Brain microvascular endothelial cell (primary cell): Measurements from ENCODE around the gene TRAPPC2.

Experiments used
- DNase-seq: peaks from one replicate; pipeline ENCODE4 v3.0.0-alpha.2; 2020
- H3K27ac ChIP-seq: fragments of 250-450 bp; sonication (Bioruptor Pico); 2 replicates; pipeline ENCODE4 v1.5.1; 2020; ENCODE audit warnings: mild to moderate bottlenecking, moderate library complexity
- H3K27me3 ChIP-seq: fragments of 250-450 bp; sonication (Bioruptor Pico); replicated peaks from 2 replicates; pipeline ENCODE4 v1.5.1; 2020; ENCODE audit warnings: mild to moderate bottlenecking
- H3K36me3 ChIP-seq: fragments of 250-450 bp; sonication (Bioruptor Pico); replicated peaks from 2 replicates; pipeline ENCODE4 v1.5.1; 2020; ENCODE audit warnings: mild to moderate bottlenecking
- H3K4me3 ChIP-seq: 2 replicates; pipeline ENCODE4 v1.5.1; 2011; ENCODE audit warnings: low read depth, mild to moderate bottlenecking, control low read depth, low read length, moderate library complexity
- in situ Hi-C: cut with HindIII; loops from 2 replicates; pipeline ENCODE4 v1.10.0; 2017; ENCODE audit warnings: low sequenced_read_pairs, low pct_ligation_motif_present
- TF ChIP-seq, protein P1 (sequence below): IDR thresholded peaks from 2 replicates; pipeline ENCODE4 v1.5.1; 2011; ENCODE audit warnings: low read depth, mild to moderate bottlenecking, moderate library complexity, low read length, control low read depth, inconsistent platforms; ENCODE audit errors: missing control alignments

Gene TRAPPC2

DNA sequence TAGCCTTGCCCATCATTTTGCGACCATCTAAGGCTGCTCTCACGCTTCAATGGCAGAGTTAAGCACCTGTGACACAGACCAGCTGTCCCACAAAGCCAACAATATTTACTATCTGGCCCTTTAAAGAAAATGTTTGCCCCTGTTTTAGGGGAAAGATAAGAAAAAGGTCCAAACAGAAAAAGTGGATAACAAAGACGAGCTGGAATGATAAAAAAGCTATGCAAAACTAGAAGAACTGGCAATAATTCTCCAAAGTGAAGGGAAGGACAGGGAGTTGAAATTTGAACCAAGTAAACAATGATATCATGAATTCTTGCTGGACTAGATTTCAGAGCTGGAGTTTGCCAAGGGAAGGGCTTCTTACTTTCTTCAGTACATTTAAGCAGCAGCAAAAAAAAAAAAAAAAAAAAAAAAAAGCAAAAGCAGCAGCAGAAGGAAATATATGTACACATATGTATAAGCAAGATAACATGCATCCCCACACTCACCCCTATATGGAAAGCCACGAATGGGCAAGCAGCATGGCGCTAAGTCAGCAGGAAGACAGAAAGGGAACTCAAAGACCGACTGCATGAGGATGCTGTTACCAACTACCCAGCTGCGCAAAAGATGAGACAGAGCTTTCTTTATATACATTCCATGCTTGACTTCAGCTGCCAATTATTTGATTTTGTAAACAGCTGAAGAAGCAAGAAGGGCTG lies 12.5 kb downstream of the TRAPPC2 start:
- H3K36me3 ChIP-seq, result peaks cover 8% of the 10 kb centered on the region
- TF ChIP-seq, protein P1, sequence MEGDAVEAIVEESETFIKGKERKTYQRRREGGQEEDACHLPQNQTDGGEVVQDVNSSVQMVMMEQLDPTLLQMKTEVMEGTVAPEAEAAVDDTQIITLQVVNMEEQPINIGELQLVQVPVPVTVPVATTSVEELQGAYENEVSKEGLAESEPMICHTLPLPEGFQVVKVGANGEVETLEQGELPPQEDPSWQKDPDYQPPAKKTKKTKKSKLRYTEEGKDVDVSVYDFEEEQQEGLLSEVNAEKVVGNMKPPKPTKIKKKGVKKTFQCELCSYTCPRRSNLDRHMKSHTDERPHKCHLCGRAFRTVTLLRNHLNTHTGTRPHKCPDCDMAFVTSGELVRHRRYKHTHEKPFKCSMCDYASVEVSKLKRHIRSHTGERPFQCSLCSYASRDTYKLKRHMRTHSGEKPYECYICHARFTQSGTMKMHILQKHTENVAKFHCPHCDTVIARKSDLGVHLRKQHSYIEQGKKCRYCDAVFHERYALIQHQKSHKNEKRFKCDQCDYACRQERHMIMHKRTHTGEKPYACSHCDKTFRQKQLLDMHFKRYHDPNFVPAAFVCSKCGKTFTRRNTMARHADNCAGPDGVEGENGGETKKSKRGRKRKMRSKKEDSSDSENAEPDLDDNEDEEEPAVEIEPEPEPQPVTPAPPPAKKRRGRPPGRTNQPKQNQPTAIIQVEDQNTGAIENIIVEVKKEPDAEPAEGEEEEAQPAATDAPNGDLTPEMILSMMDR, result no peak
- in situ Hi-C loops, result no loop called here
- H3K27me3 ChIP-seq, result no peaks in the 10 kb centered on the region
- no peak overlapping the region for H3K4me3 ChIP-seq
- DNase-seq, result peak; percentile 25
- no peak overlapping the region for H3K27ac ChIP-seq

DNA sequence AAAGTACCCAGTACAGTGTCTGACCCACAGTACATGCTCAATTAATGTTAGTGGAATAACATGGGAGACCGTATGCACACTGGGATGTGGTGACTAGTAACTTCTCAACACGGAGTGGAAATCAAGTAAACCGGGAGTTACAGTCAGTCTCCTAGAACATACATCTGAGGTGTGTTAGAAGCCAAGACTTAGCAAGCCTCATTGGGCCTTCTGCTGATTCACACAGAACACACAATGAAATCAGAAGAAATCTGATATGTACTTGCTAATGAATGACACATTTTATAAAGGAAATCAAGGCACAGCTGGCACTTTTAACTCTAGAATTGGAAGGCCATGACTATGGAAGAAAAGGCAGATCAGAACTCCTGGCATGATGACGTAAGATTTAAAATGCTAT lies 13.0 kb downstream of the TRAPPC2 start:
- peaks cover 8% of the 10 kb centered on the region for H3K36me3 ChIP-seq
- no peak overlapping the region for H3K4me3 ChIP-seq
- no peaks in the 10 kb centered on the region for H3K27me3 ChIP-seq
- H3K27ac ChIP-seq, result no peak overlapping the region
- in situ Hi-C loops, result no loop called here
- TF ChIP-seq, protein P1, result no peak
- no peak for DNase-seq

DNA sequence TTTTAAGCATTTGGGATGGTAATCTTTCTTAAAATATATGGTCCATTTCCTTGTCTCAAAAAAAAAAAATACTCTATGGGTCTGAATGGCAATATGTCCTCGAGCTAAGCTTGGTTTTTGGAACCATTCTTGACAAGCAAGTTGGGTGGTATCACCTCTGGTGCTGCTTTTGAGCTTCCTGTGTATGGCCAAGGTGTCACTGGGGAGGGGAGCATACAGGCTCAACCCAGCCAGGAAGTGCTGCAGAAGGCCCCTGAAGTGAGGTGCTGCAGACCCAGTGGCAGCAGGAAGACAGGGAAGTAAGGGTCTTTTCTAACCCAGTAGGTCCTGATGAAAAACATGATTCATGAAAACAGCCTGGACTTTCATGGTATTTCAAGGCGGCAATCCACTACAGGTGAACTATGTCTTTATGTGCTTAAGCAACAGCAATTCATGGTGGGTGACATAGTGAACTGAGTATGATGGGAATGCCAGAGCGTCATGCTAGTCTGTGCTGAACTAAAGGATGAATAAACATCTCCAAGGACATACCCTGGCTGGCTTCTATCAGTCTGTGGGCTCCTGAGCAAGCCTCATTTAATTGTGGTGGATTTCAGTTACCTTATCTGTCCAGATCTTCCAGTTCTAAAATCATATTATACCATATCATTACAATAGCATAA lies 15.1 kb downstream of the TRAPPC2 start:
- TF ChIP-seq, protein P1, result no peak
- peaks cover 10% of the 10 kb centered on the region for H3K36me3 ChIP-seq
- peak; percentile 21 for DNase-seq
- H3K27me3 ChIP-seq, result no peaks in the 10 kb centered on the region
- H3K27ac ChIP-seq, result no peak overlapping the region
- H3K4me3 ChIP-seq, result no peak overlapping the region
- in situ Hi-C loops, result no loop called here

DNA sequence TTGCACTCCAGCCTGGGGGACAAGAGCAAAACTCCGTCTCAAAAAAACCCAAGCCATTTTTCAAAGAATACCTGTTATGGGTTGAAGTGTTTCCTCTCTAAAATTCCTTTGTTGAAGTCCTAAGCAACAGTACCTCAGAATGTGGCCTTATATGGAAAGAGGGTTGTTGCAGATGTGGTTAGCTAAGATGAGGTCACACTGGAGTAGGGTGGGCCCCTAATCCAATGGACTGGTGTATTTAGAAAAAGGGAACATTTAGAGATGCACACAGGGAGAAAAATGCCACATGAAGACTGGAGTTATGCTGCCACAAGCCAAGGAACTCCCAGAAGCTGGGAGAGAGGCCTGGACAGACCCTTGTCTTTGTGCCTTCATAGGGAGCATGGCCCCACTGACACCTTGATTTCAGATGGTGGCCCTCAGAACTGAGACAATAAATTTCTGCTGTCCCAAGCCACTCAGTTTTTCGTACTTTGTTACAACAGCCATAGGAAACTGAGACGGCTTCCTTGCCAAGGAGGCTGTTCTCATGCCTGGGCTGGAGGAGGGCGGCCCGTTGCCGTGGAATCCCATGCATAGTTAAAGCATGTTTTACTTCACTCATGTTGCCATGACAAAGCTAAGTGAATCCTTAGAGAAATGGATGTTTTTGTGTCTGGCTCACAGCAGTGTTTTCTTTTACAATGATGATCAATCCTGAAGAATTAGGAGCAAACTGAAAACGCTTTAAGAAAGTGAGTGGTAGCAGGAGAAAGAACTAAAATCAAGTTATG lies 16.5 kb downstream of the TRAPPC2 start:
- Histone ChIP-seq H3K36me3 (peaks cover 10% of the 10 kb centered on the region), H3K4me3 (no peak overlapping the region), H3K27me3 (no peaks in the 10 kb centered on the region), H3K27ac (peak overlapping the region; percentile 69)
- TF ChIP-seq, protein P1, result no peak
- in situ Hi-C loops, result no loop called here
- DNase-seq, result peak; percentile 69

DNA sequence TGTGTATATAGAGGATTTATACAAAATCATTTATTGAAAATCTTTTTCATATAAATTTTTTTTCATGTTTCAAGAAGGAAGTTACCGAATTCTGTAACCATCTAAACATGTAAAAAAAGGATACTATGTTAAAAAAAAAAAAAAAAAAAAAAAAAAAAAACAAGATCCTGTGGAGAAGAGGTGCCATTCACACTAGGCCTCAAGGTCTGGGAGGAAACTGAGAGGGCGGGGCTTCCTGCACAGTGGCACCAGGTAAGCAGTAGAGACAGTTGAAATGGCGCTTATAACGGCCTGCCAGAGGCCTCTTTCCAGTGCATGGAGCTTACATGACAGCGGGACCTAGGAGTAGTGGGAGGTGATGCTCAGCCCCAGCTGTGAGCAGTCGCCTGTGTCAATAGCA lies 17.5 kb downstream of the TRAPPC2 start:
- Histone ChIP-seq H3K27me3 (no peaks in the 10 kb centered on the region), H3K4me3 (no peak overlapping the region), H3K27ac (no peak overlapping the region), H3K36me3 (peaks cover 10% of the 10 kb centered on the region)
- in situ Hi-C loops, result no loop called here
- TF ChIP-seq, protein P1, result no peak
- no peak for DNase-seq
